Neural cell (in vitro differentiated cells): ENCODE data around the gene POLR2C. TPM values are rescaled to one million over a fixed set of nuclear protein-coding genes. Genes with fewer than 3 reads are reported as not detected.

Experiments used
- H2AFZ ChIP-seq: fragments of 200-600, 300-800 bp; sonication (generic), shearing (Covaris generic); 2 replicates; pipeline ENCODE4 v1.6.0; 2014; ENCODE audit warnings: low read depth, mild to moderate bottlenecking, antibody characterized with exemption, low read length, moderate library complexity
- H3F3A ChIP-seq: fragments of 200-600 bp; shearing (Covaris generic); 2 replicates; pipeline ENCODE4 v1.6.1; 2016; ENCODE audit warnings: mild to moderate bottlenecking, moderate library complexity, mixed read lengths, antibody characterized with exemption, low read length; ENCODE audit not compliant: insufficient read depth, poor library complexity, severe bottlenecking
- H3K27ac ChIP-seq: fragments of 200-600, 300-800 bp; sonication (generic), shearing (Covaris generic); 2 replicates; pipeline ENCODE4 v1.5.1; 2014; ENCODE audit warnings: mild to moderate bottlenecking, low read length, moderate library complexity
- H3K27me3 ChIP-seq: fragments of 300-800, 200-600 bp; sonication (generic), shearing (Covaris generic); 2 replicates; pipeline ENCODE4 v1.6.0; 2014; ENCODE audit warnings: mild to moderate bottlenecking, low read depth, low read length, moderate library complexity; ENCODE audit not compliant: insufficient read depth
- H3K36me3 ChIP-seq: fragments of 300-800, 200-600 bp; sonication (generic), shearing (Covaris generic); 2 replicates; pipeline ENCODE4 v1.5.1; 2014; ENCODE audit warnings: mild to moderate bottlenecking, antibody characterized with exemption, low read length, moderate library complexity; ENCODE audit not compliant: insufficient read depth
- H3K4me2 ChIP-seq: fragments of 300-800, 200-600 bp; sonication (generic), shearing (Covaris generic); 2 replicates; pipeline ENCODE4 v1.6.0; 2014; ENCODE audit warnings: mild to moderate bottlenecking, low read length
- H3K4me3 ChIP-seq: fragments of 300-800, 200-600 bp; sonication (generic), shearing (Covaris generic); 2 replicates; pipeline ENCODE4 v1.5.1; 2014; ENCODE audit warnings: mild to moderate bottlenecking, low read length, moderate library complexity
- H3K79me2 ChIP-seq: fragments of 200-600 bp; shearing (Covaris generic); replicated peaks from 2 replicates; pipeline ENCODE4 v1.6.0; 2014; ENCODE audit warnings: mild to moderate bottlenecking, low read length, moderate library complexity; ENCODE audit not compliant: insufficient read depth
- H3K9ac ChIP-seq: fragments of 300-800, 200-600 bp; sonication (generic), shearing (Covaris generic); 2 replicates; pipeline ENCODE4 v1.6.1; 2016; ENCODE audit warnings: mild to moderate bottlenecking, low read length, mixed read lengths
- H3K9me2 ChIP-seq: fragments of 200-600 bp; shearing (Covaris generic); 2 replicates; pipeline ENCODE4 v1.6.1; 2016; ENCODE audit warnings: mild to moderate bottlenecking, low read length, mixed read lengths; ENCODE audit not compliant: insufficient read depth
- H3K9me3 ChIP-seq: fragments of 200-600, 300-800 bp; sonication (generic), shearing (Covaris generic); 2 replicates; pipeline ENCODE4 v1.6.1; 2016; ENCODE audit warnings: mild to moderate bottlenecking, mixed run types, low read length, moderate library complexity, mixed read lengths
- H4K20me1 ChIP-seq: fragments of 200-600 bp; shearing (Covaris generic); 2 replicates; pipeline ENCODE4 v1.6.1; 2016; ENCODE audit warnings: mild to moderate bottlenecking, mixed run types; ENCODE audit not compliant: insufficient read depth
- CTCF ChIP-seq: fragments of 450-650 bp; IDR thresholded peaks from 2 replicates; pipeline ENCODE4 v1.5.1; 2014; ENCODE audit warnings: antibody characterized with exemption, mild to moderate bottlenecking, moderate library complexity; ENCODE audit not compliant: poor library complexity, severe bottlenecking
- EP300 ChIP-seq: fragments of 450-650 bp; conservative IDR thresholded peaks from 2 replicates; pipeline ENCODE4 v1.6.1; 2014; ENCODE audit warnings: antibody characterized with exemption, mild to moderate bottlenecking, moderate library complexity; ENCODE audit not compliant: poor library complexity, severe bottlenecking
- EZH2 ChIP-seq: fragments of 200-600, 300-800 bp; shearing (Covaris generic), sonication (generic); IDR thresholded peaks from 2 replicates; pipeline ENCODE4 v1.6.1; 2014; ENCODE audit warnings: antibody characterized with exemption, low read length, borderline replicate concordance, mild to moderate bottlenecking; ENCODE audit not compliant: insufficient read depth, poor library complexity, severe bottlenecking
- MXI1 ChIP-seq: fragments of 450-650 bp; conservative IDR thresholded peaks from 2 replicates; pipeline ENCODE4 v1.6.1; 2014; ENCODE audit warnings: antibody characterized with exemption, mild to moderate bottlenecking; ENCODE audit not compliant: poor library complexity, severe bottlenecking
- POLR2AphosphoS5 ChIP-seq: IDR thresholded peaks from 2 replicates; pipeline ENCODE4 v1.6.1; 2012
- RAD21 ChIP-seq: fragments of 450-650 bp; conservative IDR thresholded peaks from 2 replicates; pipeline ENCODE4 v1.6.1; 2014; ENCODE audit warnings: antibody characterized with exemption, mild to moderate bottlenecking, moderate library complexity
- SMC3 ChIP-seq: fragments of 450-650 bp; conservative IDR thresholded peaks from 2 replicates; pipeline ENCODE4 v1.6.1; 2014; ENCODE audit warnings: antibody characterized with exemption, mild to moderate bottlenecking, moderate library complexity; ENCODE audit not compliant: poor library complexity
- TAF1 ChIP-seq: IDR thresholded peaks from 2 replicates; pipeline ENCODE4 v1.6.1; 2012; ENCODE audit warnings: low read depth
- polyA plus RNA-seq: library from polyadenylated mRNA; depleted of rRNA; stranded (reverse); fragments of >200 nt; gene quantifications from 2 replicates; pipeline ENCODE4 v1.2.3, GENCODE V29; 2014
- TF ChIP-seq, protein P1 (sequence below): IDR thresholded peaks from 2 replicates; pipeline ENCODE4 v1.6.1; 2012; ENCODE audit warnings: borderline replicate concordance

POLR2C gene
- polyA plus RNA-seq, 1 donor from 2014 or later = 109 TPM

DNA sequence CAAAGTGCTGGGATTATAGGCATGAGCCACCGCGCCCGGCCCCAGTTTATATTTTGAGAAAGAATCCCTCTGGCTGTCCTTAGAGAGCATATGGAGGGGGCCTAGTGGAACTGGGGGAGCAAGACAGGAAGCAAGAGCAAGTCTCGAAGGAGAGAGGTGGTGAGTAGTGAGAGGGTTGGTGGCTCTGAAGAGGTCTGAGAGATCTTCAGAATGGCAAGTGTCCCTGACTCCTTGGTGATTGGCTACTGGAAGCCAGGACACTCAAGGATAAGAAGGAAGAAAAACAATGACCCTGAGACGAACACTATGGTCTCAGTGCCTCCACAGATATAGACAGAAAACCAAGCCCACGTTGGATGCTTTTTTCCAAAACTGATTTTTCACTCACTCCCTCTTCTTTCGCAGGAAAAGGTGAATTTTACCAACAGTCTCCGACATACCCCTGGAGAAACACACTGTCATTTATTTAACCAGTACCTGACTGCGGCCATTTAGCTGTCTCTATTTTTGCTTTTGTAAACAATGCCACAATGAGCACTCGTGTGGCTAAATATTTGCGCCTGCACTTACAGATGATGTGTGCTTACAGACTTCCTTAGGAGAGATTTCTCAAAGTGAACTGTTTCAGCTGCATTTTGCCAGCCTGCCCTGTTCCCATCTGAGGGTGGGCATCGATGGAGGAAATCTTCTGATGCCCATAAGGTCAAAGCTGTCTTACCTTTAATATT is 39.7 kb downstream of the POLR2C start:
- no peaks in the 10 kb centered on the region for H3K9me2 ChIP-seq
- no peak overlapping the region for H3K4me3 ChIP-seq
- H2AFZ ChIP-seq = no peak overlapping the region
- no peaks in the 10 kb centered on the region for H3F3A ChIP-seq
- H3K9me3 ChIP-seq = no peaks in the 10 kb centered on the region
- no peak overlapping the region for H3K27ac ChIP-seq
- H3K4me2 ChIP-seq = no peak overlapping the region
- H3K27me3 ChIP-seq = no peaks in the 10 kb centered on the region
- no peak for TF ChIP-seq CTCF
- no peak for TF ChIP-seq RAD21
- TF ChIP-seq, protein P1, sequence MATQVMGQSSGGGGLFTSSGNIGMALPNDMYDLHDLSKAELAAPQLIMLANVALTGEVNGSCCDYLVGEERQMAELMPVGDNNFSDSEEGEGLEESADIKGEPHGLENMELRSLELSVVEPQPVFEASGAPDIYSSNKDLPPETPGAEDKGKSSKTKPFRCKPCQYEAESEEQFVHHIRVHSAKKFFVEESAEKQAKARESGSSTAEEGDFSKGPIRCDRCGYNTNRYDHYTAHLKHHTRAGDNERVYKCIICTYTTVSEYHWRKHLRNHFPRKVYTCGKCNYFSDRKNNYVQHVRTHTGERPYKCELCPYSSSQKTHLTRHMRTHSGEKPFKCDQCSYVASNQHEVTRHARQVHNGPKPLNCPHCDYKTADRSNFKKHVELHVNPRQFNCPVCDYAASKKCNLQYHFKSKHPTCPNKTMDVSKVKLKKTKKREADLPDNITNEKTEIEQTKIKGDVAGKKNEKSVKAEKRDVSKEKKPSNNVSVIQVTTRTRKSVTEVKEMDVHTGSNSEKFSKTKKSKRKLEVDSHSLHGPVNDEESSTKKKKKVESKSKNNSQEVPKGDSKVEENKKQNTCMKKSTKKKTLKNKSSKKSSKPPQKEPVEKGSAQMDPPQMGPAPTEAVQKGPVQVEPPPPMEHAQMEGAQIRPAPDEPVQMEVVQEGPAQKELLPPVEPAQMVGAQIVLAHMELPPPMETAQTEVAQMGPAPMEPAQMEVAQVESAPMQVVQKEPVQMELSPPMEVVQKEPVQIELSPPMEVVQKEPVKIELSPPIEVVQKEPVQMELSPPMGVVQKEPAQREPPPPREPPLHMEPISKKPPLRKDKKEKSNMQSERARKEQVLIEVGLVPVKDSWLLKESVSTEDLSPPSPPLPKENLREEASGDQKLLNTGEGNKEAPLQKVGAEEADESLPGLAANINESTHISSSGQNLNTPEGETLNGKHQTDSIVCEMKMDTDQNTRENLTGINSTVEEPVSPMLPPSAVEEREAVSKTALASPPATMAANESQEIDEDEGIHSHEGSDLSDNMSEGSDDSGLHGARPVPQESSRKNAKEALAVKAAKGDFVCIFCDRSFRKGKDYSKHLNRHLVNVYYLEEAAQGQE = no peak
- TF ChIP-seq EP300 = no peak
- no peak for TF ChIP-seq MXI1
- no peak for TF ChIP-seq SMC3
- TF ChIP-seq EZH2 = no peak
- no peak for TF ChIP-seq TAF1
- no peak for TF ChIP-seq POLR2AphosphoS5
- H3K36me3 ChIP-seq = no peaks in the 10 kb centered on the region
- no peaks in the 10 kb centered on the region for H4K20me1 ChIP-seq
- H3K9ac ChIP-seq = no peak overlapping the region
- H3K79me2 ChIP-seq = no peaks in the 10 kb centered on the region

- Histone ChIP-seq H2AFZ (no peak overlapping the region), H3K9me3 (no peaks in the 10 kb centered on the region), H3K4me3 (no peak overlapping the region), H3K79me2 (no peaks in the 10 kb centered on the region), H3F3A (no peaks in the 10 kb centered on the region), H3K9ac (no peak overlapping the region), H4K20me1 (no peaks in the 10 kb centered on the region), H3K4me2 (no peak overlapping the region), H3K27ac (no peak overlapping the region), H3K9me2 (no peaks in the 10 kb centered on the region), H3K27me3 (no peaks in the 10 kb centered on the region), H3K36me3 (no peaks in the 10 kb centered on the region)
- TF ChIP-seq, protein P1 = no peak
- TF ChIP-seq EP300 (no peak), EZH2 (no peak), CTCF (no peak), TAF1 (no peak), RAD21 (no peak), POLR2AphosphoS5 (no peak), MXI1 (no peak), SMC3 (no peak)
Observed at GRCh38 chr16:57503366-57503765, 40.9 kb downstream of the POLR2C start.
